Calu3 (cell line): Measurements from ENCODE around the gene F10. TPM values are rescaled to one million over a fixed set of nuclear protein-coding genes. Genes with fewer than 3 reads are reported as not detected.

Source experiments
- BruUV-seq: library from RNA; stranded (reverse); fragments of 400-500 nt; replicated peaks from 2 replicates; lab custom pipeline; 2021; lab: Mats Ljungman, UMichigan
- CTCF ChIA-PET: fragments of 300-600 bp; sonication (Branson Sonifier 250); formaldehyde crosslinking; loops from one replicate; lab custom pipeline; 2022; ENCODE audit warnings: antibody characterized with exemption; lab: Charles Lee
- DNase-seq: peaks from one replicate; pipeline ENCODE4 v3.0.0; 2022
- H3K27ac Mint-ChIP-seq: one replicate; pipeline ENCODE4 v1.8.0; 2022; ENCODE audit warnings: mixed read lengths; ENCODE audit not compliant: unreplicated experiment
- H3K27me3 Mint-ChIP-seq: one replicate; pipeline ENCODE4 v1.8.0; 2022; ENCODE audit warnings: mixed read lengths; ENCODE audit not compliant: unreplicated experiment
- H3K36me3 Mint-ChIP-seq: one replicate; pipeline ENCODE4 v1.8.0; 2022; ENCODE audit warnings: mild to moderate bottlenecking, moderate library complexity, mixed read lengths; ENCODE audit not compliant: insufficient read depth, unreplicated experiment
- H3K4me1 Mint-ChIP-seq: one replicate; pipeline ENCODE4 v1.8.0; 2022; ENCODE audit warnings: mild to moderate bottlenecking, low read depth, mixed read lengths; ENCODE audit not compliant: unreplicated experiment
- H3K4me3 Mint-ChIP-seq: one replicate; pipeline ENCODE4 v1.8.0; 2022; ENCODE audit warnings: mild to moderate bottlenecking, low read depth, moderate library complexity, mixed read lengths; ENCODE audit not compliant: unreplicated experiment
- H3K9me3 Mint-ChIP-seq: one replicate; pipeline ENCODE4 v1.8.0; 2022; ENCODE audit warnings: low read depth, mixed read lengths; ENCODE audit not compliant: unreplicated experiment
- intact Hi-C: fragments of 100-400 bp; cut with micrococcal nuclease; formaldehyde crosslinking; loops from one replicate; pipeline ENCODE4 v1.10.0; 2022; ENCODE audit not compliant: unreplicated experiment
- total RNA-seq: library from RNA; stranded (reverse); gene quantifications from 2 replicates; pipeline ENCODE4 v1.2.3, GENCODE V29; 2022
- TF ChIP-seq, protein P1 (sequence below): fragments of 200-600 bp; IDR thresholded peaks from one replicate; pipeline ENCODE4 v1.8.0; 2022; ENCODE audit warnings: antibody characterized with exemption; ENCODE audit not compliant: unreplicated experiment

Gene F10
- total RNA-seq, 1 experiment from 2014 or later = not detected

GRCh38 chr13:113075711-113076110 is 46.9 kb upstream of the F10 start:
- H3K27me3 Mint-ChIP-seq = no peaks in the 10 kb centered on the region
- no peak overlapping the region for H3K4me3 Mint-ChIP-seq
- intact Hi-C loops = no loop called here
- TF ChIP-seq, protein P1, sequence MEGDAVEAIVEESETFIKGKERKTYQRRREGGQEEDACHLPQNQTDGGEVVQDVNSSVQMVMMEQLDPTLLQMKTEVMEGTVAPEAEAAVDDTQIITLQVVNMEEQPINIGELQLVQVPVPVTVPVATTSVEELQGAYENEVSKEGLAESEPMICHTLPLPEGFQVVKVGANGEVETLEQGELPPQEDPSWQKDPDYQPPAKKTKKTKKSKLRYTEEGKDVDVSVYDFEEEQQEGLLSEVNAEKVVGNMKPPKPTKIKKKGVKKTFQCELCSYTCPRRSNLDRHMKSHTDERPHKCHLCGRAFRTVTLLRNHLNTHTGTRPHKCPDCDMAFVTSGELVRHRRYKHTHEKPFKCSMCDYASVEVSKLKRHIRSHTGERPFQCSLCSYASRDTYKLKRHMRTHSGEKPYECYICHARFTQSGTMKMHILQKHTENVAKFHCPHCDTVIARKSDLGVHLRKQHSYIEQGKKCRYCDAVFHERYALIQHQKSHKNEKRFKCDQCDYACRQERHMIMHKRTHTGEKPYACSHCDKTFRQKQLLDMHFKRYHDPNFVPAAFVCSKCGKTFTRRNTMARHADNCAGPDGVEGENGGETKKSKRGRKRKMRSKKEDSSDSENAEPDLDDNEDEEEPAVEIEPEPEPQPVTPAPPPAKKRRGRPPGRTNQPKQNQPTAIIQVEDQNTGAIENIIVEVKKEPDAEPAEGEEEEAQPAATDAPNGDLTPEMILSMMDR = no peak
- CTCF ChIA-PET = no interaction called here
- no peaks in the 10 kb centered on the region for H3K4me1 Mint-ChIP-seq
- no peaks in the 10 kb centered on the region for H3K9me3 Mint-ChIP-seq
- no peaks in the 10 kb centered on the region for H3K36me3 Mint-ChIP-seq
- BruUV-seq = no TSS peak
- no peak overlapping the region for H3K27ac Mint-ChIP-seq
- DNase-seq = no peak

DNA sequence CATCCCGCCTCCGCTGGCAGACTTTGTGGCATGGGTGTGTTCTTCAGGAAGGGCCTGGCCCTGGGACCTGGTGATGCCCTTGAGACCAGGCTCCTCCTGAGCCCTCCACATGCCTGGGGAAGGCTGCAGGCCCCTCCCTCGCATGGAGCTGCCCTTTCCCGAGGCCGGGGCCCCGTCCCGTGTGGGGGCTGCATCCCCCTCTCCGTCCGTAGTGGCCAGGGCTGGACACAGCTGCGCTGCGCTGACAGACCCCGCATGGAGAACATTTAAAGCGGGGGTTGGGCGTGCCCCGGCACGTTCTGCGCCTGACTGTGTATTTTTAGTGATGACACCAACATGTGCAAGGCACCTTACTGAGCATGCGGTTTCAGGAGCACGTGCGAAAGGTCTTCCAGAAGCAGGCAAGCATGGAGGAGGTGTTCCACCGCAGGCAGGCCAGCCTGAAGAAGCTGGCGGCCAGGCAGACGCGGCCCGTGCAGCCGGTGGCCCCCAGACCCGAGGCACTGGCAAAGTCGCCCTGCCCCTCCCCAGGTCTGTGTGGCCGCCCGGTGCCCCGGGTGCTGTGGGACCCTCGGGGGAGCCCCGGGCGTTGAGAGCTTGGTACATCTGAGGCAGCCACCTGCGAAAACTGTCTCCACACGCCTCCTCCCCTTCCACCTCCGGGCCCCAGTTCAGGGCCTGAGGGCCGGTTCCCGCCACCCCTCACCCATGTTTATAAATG is 45.8 kb upstream of the F10 start:
- TF ChIP-seq, protein P1 = no peak
- Mint-ChIP-seq H3K9me3 (no peaks in the 10 kb centered on the region), H3K27ac (no peak overlapping the region), H3K27me3 (no peaks in the 10 kb centered on the region), H3K4me1 (no peaks in the 10 kb centered on the region), H3K4me3 (no peak overlapping the region), H3K36me3 (peaks cover 5% of the 10 kb centered on the region)
- BruUV-seq = no TSS peak
- CTCF ChIA-PET = no interaction called here
- intact Hi-C loops = no loop called here
- no peak for DNase-seq

GRCh38 chr13:113077566-113077952 is 45.0 kb upstream of the F10 start:
- Mint-ChIP-seq H3K36me3 (peaks cover 5% of the 10 kb centered on the region), H3K27me3 (no peaks in the 10 kb centered on the region), H3K4me3 (no peak overlapping the region), H3K9me3 (no peaks in the 10 kb centered on the region), H3K27ac (no peak overlapping the region), H3K4me1 (no peaks in the 10 kb centered on the region)
- TF ChIP-seq, protein P1 = no peak
- no peak for DNase-seq
- intact Hi-C loops = no loop called here
- CTCF ChIA-PET = no interaction called here
- BruUV-seq = no TSS peak

DNA sequence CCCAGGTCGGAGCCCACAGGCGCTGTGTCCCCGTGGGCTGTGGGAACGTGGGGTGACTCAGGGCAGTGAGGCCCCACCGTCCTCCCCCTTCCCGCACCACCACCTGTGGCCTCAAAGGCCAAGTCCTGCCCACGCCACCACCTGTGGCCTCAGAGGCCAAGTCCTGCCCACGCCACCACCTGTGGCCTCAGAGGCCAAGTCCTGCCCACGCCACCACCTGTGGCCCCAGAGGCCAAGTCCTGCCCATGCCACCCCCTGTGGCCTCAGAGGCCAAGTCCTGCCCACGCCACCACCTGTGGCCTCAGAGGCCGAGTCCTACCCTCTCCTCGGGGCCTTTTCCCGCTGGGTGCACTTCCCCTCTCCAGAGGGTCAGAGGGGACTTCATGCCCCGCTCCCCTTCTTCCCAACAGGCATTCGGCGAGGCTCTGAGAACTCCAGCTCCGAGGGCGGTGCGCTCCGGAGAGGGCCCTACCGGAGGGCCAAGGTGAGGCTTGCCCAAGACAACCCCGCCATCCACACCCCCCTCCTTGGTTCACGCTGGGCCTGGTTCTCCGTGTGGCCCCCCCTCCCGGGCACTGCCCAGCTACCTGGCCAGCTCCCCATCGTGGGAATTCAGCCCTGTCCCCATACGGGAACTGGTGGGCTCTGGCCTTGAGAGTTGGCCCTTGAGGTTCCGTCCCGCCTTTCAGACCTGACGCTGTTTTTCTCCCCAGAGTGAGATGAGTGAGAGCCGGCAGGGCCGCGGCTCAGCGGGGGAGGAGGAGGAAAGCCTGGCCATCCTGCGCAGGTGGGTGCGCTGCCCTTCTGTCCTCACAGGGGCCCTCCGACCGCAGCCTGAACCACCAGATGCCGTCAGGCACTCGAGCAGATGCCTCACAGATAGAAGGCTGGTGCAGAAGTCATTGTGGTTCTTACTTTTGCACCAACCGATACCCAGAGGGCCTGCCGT is 44.4 kb upstream of the F10 start:
- Mint-ChIP-seq H3K27ac (no peak overlapping the region), H3K27me3 (no peaks in the 10 kb centered on the region), H3K4me3 (no peak overlapping the region), H3K36me3 (peaks cover 5% of the 10 kb centered on the region), H3K9me3 (no peaks in the 10 kb centered on the region), H3K4me1 (no peaks in the 10 kb centered on the region)
- intact Hi-C loops = no loop called here
- DNase-seq = no peak
- TF ChIP-seq, protein P1 = no peak
- CTCF ChIA-PET = no interaction called here
- no TSS peak for BruUV-seq
